DMS153 treated with DMSO at 0.1 percent for 48 hours (cell line): ENCODE data around the gene POU3F1.

Experiments
- DNase-seq: peaks from one replicate; lab custom pipeline; 2025; ENCODE audit not compliant: unreplicated experiment; lab: John Stamatoyannopoulos, UW

The POU3F1 gene

DNA sequence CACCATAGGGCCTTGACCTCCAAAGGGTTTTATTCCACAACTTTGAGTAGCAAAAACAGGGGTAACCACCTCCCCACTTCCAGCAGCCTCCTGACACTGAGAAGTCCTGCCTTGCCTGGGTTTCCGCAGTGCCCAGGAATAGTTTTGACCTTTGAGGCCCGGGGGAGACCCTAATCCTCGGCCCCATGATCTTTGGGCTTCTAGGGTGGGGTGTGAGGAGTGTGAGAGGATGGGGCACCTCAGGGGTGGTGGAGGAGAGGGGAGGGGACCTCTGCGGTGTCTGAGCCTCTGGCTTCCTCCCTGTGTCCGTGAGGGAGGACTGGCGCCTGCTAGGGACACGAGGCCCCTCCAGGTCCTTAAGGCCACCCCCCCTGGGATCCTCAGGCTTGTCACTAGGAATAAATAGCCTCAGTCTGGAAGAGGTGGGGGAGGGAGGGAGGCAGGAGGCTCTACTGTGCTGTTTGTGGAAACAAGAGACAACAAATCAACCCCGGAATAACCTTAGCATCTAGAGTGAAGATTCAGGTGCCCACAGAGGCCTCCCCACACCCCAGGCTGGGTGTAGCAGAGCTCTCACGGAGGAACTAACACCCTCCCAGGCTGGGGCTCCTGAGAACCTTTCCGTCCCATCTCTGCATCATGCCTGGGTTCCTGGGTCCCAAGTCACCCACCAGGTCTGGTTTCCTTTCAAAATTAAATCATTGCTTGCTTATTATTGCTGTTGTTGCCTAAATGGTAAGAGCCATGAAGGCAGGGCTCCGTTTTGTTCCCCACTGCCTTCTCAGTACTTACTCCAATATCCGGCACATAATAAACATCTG is 40.4 kb downstream of the POU3F1 start:
- no peak for DNase-seq

DNA sequence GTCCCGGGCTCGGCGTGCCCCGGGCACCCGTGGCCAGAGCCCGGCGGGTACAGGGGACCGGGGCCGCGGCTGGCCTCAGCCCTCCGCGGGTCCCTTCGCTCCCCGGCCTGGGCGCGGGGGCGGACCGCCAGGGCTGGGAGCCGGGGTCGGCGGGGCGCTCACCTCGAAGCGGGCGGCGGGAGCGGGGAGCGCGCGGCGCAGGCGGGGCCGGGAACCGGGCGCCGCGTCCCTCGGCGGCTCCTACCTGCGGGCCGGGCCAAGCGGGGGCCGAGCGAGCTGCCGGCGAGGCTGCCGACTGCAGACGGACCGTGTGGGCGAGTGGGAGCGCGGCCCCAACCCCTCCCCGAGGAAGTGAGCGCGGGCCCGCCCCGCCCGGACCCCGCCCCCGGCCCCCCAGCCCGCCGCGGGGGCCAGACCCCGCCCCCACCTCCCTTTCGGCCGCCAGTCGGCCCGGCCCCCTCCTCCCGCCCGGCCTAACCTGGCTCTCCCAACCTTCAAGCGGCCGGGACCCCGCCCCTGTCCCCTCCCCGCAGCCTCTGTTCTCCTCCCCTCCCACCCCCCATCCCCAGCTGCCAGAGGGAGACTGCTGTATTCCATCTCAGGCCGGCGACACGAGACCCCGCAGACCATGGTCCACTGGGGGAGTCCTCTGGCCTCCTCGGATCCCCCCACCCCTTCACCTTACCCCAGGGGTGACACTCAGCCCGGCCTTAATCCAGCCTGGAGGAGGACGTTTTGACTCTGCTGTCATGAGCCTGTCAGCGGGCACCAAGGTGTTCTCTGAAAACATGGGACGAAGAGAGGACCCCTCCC is 41.2 kb downstream of the POU3F1 start, which contains the start of gene FHL3:
TSS of gene FHL3 (minus strand) at position 320 of the 813 bp plus-strand sequence. CDS start 6,102 bp downstream, outside the sequence.
- DNase-seq, result no peak

DNA sequence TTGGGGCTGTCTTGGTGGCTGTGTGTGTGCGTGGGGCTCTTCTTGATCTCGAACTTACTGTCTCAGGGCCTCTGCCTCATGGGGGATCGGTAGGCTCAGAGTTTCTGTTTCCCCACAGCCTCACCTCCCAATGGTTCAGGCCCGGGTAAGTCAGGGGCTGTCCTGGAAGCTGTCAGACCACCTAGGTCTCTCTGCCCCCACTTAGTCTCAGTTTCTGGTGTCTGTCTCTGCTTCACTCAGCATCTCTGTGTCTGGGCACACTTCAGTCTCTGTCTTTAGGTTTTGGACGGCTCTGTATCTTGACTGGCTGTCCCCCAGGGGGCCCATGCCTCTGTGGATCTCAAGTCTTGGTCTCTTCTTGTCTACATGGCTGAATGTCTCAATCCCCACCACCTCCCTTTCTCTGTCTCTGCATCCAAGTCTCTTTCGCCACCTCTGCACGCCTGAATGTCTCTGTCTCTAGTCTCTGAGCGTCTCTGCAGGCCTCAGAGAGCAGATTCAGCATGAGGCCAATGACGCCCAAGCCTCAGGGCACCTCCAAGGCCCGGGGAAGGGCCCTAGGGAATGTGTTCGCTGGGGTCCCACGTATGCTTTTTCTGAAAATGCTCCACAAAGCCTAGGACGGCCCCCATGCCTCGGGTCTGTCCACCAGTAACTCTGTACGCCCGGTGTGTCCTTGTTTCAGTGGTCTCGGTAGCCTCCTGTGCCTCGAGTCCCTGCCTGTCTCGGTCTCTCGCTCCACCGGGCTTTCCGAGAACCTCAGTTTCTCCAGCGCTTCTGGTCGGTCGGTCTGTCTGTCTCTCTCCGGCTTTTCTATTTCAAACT is 42.1 kb downstream of the POU3F1 start:
- DNase-seq, result no peak

DNA sequence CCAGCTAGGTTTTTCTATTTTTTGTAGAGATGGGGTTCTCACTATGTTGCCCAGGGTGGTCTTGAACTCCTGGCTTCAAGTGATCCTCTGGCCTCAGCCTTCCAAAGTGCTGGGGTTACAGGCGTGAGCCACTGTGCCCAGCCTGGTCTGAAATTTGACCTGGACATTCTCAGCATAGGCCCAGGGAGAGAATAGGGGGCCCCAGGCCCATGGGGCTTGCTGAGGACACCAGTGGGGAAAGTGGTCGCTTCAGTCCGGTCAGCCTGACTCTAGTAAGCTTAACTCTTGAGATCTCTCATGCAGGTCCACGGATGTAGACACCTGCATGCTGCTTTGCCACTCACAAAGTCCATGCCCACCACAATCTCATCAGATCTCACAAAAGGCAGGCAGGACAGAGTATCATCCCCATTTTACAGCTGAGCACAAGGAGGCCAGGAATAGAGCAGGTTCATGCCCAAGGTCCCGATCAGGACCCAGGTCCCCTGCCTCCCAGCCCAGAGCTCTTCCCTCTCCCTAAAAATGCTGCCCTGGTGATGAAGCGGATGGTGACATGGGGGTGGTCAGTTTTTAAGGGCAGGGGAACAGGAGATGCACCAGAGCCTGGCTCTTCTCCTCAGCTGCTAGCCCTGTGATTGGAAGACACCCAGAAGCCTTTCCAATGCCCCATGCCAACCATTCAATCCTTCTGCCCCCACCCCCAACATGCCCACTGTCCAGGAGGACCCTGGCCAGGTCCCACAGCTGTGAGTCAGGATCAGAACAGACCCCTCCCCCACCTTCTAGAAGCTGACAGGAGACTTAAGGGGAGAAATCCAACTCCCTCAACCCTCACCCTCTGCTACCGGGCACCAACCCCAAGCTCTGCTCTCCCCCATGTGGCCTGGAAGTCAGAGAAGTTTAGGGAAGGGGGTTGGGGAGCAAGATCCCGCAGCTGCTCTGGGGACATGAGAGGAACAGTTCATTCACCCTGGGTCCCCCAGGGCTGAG is 43.0 kb downstream of the POU3F1 start:
- DNase-seq, result no peak

DNA sequence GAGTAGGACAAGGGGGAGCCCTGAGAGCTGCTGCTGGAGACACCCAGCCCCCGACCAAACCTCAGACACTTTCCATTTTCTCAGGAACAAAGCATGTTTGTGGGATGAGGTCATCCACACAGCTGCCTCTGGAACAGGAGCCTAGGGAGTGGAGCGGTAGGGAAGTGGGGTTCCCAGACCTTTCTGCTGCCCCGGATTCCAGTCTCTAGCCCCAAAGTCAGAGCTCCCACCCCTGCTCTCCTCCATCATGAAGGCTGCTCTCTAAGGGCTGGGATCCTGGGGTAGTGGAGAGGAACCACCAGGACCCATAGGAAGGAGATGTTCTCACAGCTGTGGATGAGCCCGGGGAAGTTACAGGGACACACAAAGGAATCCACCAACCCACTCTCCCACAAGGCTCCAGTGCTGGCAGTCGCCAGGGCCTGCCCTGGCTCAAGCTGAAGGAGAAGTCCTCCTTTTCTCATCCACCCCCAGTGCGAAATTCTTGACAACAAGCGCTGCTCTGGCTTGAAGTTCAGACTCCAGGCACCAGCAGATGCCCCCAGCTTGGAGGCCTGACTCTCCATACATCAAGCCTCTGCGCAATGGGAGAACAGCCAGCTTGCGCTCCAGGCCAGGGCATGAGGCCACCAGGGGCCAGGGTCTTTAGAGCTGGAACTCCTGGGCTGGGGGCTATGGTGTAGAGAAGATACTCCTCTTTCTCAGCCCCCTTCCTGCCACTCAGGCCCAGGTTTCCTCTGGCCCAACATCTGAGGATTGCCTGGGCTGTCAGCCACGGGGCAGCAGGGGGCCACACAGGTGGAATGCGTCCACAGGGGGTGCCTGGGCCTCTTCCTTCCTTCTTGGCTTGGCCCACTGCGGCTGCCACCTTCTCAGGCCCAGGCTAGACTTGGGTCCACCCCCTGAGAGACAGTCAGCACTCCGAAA is 45.8 kb downstream of the POU3F1 start:
- no peak for DNase-seq

DNA sequence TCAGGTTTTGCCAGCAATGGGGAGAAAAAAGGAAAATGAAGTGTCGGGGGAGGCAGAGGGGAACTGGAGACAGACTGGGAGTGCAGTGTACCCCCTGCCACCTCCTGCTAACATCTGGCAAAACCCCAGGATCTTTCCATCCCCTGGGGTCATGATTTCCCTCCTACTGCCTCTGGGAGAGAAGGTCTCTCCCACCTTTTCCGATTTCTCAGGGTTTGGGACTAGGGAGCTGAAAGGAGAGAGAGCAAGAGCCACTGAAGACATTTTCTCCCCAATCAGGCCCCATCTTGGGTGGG is 46.4 kb downstream of the POU3F1 start:
- DNase-seq, result no peak

DNA sequence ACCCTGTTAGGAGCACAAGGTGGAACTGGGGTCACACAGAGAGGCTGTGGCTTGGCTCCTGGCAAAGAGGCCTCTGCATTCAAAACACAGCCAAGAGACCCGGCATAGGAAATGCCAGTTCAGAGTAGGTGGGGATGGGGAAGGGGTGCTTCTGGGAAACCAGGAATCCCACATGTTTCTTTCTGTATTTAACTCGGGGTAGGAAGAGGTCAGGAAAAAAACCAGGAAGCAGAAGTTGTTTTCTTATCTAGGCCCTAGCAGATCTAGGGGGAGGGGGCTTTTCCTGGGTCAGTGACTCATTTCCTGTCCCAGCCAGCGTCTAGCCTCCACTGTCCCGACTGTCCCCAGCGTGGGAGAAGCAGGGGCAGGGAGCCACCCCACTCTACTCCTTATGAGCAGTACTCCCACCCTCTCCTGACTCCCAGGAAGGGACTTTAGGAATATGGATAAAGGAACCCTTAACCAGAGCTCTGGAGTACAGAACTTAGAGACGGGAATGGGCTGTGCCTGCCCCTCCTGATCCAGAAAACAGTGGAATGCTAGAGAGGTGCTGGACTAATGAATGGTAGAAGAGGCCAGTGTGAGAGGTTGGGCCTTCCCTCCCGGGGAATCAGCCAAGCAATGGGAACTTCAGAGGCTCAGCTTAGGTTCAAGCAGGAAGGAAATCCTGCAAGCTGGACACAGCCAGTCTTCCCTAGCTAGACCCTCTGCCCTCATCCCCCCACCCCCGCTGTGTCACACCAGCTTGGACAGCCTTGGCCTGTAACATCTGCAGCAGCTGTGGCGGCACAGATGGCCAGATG is 47.0 kb downstream of the POU3F1 start:
- DNase-seq, result no peak

DNA sequence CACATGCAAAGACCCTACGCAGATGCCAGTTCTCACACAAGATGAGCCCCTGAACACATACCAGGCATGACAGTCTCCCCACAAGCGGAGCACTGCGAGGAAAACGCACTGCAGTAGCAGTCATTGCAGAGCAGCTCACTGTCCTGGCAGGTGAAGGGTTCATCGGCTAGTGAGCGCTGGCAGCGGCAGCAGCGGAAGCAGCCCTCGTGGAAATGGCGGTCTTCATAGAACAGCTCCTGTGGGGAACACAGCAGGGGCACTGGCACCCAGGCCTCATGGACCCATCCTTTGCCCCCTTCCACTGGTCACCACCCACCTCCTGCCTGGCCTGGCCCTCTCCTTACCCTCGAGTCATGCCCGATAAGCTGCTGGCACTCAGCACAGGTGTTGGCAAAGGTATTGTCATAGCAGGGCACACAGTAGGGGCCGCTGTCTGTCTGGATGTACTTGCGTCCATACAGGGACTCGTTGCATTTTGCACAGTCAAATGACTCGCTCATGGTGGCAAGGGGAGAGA is 47.6 kb downstream of the POU3F1 start:
- DNase-seq, result no peak

DNA sequence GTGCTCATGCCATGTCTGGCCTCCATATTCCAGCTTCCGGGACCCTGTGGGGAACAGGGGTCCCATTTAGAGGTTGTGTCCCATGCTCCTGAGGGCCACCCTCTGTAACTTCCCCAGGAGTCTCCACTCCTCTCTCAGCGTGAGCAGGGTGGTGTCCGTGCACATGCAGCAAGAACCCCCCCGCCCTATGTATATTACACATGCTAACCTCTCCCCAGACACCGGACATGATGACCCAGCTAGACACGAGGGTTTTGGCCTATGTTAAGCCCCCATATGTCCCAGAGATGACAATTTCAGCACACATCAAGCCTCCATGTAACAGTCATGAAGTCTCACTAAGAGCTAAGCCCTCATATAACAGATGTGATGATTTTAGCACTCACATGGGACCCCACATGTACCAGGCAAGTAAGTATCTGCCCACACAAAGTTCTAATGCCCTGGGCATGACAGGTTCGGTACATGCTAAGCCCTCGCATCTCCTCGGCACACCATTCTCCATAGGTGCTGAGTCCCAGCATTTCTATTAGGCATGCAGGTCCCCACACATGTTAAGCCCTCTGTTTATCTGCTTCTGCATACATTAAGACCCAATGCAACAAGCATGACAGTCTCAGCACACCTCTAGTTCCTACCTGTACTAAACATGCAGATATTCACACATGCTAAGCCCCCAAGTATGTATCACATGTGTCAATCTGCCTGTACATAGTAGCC is 48.3 kb downstream of the POU3F1 start:
- DNase-seq, result no peak

DNA sequence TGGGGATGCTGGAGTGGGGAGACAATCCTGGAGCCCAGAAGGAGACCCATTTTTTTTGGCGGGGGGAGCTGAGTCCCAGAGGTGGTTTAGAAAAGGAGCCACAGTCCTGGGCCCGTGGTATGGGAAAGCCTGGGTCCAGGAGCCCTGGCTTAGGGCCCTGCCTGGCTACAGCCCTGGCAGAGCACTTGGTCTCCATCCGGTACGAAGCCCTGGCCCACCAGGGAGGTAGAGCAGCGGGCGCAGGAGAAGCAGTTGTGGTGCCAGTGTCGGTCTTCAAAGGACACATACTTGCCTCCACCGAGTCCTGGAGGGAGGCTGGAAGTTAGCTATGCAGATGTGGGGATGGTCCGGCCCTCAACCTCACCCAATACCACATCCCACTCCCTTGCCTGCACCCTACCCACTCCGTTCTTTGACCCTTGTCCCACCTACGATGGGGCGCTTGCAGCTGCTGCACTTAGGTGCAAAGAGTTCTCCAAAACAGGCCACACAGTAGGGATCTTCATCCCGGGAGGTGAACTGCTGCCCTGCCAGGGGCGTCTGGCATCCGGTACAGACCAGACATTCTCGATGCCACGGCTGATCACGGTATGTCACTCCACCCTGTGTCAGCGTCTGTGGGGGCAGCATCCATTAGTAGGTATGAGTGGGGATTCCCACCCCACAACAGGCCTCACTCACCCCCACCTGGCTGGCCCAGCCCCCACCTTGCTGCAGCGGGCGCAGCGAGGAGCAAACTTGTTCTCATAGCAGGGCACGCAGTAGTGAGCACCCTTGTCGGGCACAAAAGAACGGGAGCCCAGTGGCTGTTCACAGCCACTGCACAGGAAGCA is 49.1 kb downstream of the POU3F1 start:
- no peak for DNase-seq

DNA sequence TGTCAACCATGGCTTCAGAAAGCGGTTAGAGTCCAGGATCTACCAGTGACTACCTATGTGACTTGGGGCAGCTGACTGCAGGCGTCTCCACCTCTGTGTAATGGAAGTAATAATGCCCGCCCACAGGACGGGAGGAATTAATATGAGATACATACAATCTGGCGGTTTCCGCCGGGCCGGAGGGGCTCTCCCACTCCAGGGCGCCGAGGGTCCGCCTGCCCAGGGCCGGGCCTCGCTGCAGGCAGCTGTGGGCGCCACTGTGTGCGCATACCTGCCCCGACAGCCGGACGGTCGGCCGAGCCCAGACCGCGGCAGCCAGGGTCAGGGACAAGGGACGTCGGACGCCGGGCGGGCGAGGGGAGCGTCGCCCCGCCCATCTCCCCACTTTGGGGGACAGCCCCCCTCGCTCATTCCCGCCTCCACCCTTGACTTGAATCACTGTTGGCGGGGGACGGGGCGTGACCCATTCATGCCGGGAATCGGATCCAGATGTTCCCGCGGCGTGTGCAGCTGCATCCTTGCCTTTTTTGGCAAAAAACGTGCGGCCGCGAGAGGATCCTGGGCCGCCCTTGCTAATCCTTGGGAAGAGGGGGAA is 50.7 kb downstream of the POU3F1 start:
- no peak for DNase-seq

DNA sequence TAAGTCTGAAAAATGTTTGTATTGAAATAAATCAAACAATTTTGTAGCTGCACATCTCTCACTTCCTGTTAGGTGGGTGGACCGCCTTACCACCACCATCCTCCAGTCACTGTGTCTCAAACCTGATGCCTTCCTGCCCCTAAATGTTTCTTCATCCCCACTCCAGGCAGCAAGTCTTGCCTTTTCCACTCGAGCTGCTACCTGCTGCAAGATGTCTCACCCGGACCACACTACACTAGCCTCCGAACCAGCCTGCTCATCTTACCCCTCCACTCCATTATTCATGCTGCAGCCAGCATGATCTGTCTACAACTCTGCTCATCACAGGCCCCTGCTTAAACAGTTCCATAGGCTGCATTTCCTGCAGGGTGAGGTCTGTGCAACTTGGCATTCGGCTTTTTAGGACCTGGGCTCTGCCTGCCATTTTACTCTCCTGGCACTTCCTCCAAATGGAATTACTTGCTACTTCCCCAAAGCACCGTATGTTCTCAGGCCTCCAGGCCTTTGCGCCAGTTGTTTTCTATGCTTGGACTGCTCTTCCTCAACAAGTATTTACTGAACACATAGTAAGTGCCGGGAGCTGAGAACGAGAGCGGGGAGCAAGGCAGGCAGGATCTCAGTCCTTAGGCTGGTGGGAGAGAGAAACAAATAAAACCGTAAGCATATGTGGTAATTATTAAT is 51.6 kb downstream of the POU3F1 start:
- DNase-seq, result no peak
